HCT116 (cell line): Measurements from ENCODE around the gene OSBP2. TPM values are rescaled to one million over a fixed set of nuclear protein-coding genes. Genes with fewer than 3 reads are reported as not detected.

Source experiments
- ATAC-seq: fragments of 200-7000 bp; cut with Tn5 transposase; 2 replicates; pipeline ENCODE4 v1.9.1; 2020; ENCODE audit warnings: mild to moderate bottlenecking, moderate library complexity
- BruUV-seq: library from RNA; stranded (reverse); fragments of 400-500 nt; replicated peaks from 2 replicates; lab custom pipeline; 2021; lab: Mats Ljungman, UMichigan
- CTCF ChIA-PET: fragments of 300-600 bp; sonication (Branson Sonifier 250); formaldehyde crosslinking; loops from one replicate; lab custom pipeline; 2021; ENCODE audit warnings: antibody characterized with exemption; lab: Charles Lee
- POLR2A ChIA-PET: fragments of 300-600, 350-600 bp; sonication (Branson Sonifier 250); formaldehyde crosslinking; loops from one replicate; lab custom pipeline; 2021; ENCODE audit warnings: antibody characterized with exemption; lab: Charles Lee
- RAD21 ChIA-PET, 2 experiments: fragments of 300-600 bp; sonication (Branson Sonifier 250); formaldehyde crosslinking; loops; one replicate each; lab custom pipeline; 2023; ENCODE audit warnings: low total read pairs in 2 of 2; ENCODE audit not compliant: uncharacterized antibody in 2 of 2, unreplicated experiment in 2 of 2, low non-redundant PET in 1 of 2; lab: Charles Lee
- DNase-seq: peaks from one replicate; pipeline ENCODE4 v3.0.0-alpha.2; 2010; ENCODE audit warnings: low read depth, low spot score
- H2AFZ ChIP-seq: fragments of 200-600 bp; shearing (Covaris generic), sonication (generic); 2 replicates; pipeline ENCODE4 v1.6.1; 2017; ENCODE audit warnings: low read depth, mixed run types, mixed read lengths, antibody characterized with exemption, low read length; ENCODE audit not compliant: poor library complexity, severe bottlenecking
- H3K27ac ChIP-seq: 2 replicates; pipeline ENCODE4 v1.5.1; 2012; ENCODE audit warnings: low read depth, low read length
- H3K27me3 ChIP-seq: fragments of 200-600 bp; sonication (generic); 2 replicates; pipeline ENCODE4 v1.6.1; 2016; ENCODE audit warnings: mixed run types, low read length, mixed read lengths; ENCODE audit not compliant: insufficient read depth
- H3K36me3 ChIP-seq, 2 experiments: fragments of 200-500 bp in 1 of 2; fragments of 200-600 bp in 1 of 2; sonication (Bioruptor generic) in 1 of 2; sonication (generic) in 1 of 2; 2 replicates each; pipeline versions ENCODE4 v1.5.1 to v1.6.1; 2014 to 2016; ENCODE audit warnings: low read length in 2 of 2, inconsistent platforms in 1 of 2, mixed read lengths in 1 of 2, mixed run types in 1 of 2; ENCODE audit not compliant: insufficient read depth in 2 of 2, control insufficient read depth in 1 of 2
- H3K4me1 ChIP-seq, 2 experiments: fragments of 200-600 bp in 1 of 2; sonication (generic) in 1 of 2; 2 replicates each; pipeline versions ENCODE4 v1.5.1 to v1.6.1; 2012 to 2017; ENCODE audit warnings: low read length in 2 of 2, inconsistent platforms in 1 of 2, mild to moderate bottlenecking in 1 of 2, mixed read lengths in 1 of 2, mixed run types in 1 of 2, moderate library complexity in 1 of 2; ENCODE audit not compliant: insufficient read depth in 2 of 2, control insufficient read depth in 1 of 2
- H3K4me2 ChIP-seq: fragments of 200-600 bp; sonication (generic); 2 replicates; pipeline ENCODE4 v1.6.1; 2017; ENCODE audit warnings: mixed run types, low read length, mixed read lengths
- H3K4me3 ChIP-seq, 2 experiments: fragments of 200-600 bp in 1 of 2; sonication (generic) in 1 of 2; replicated peaks in 1 of 2; 2 replicates each; pipeline ENCODE4 v1.5.1; 2011 to 2016; ENCODE audit warnings: low read length in 2 of 2, control low read depth in 1 of 2, low read depth in 1 of 2, mild to moderate bottlenecking in 1 of 2, mixed read lengths in 1 of 2, mixed run types in 1 of 2
- H3K79me2 ChIP-seq: fragments of 200-600 bp; sonication (generic); 2 replicates; pipeline ENCODE4 v1.6.1; 2017; ENCODE audit warnings: mild to moderate bottlenecking, mixed run types, low read length, moderate library complexity, mixed read lengths; ENCODE audit not compliant: insufficient read depth
- H3K9ac ChIP-seq: fragments of 200-600 bp; sonication (generic); 2 replicates; pipeline ENCODE4 v1.6.1; 2016; ENCODE audit warnings: low read length, mixed read lengths
- H3K9me2 ChIP-seq: fragments of 200-600 bp; sonication (generic), shearing (Covaris generic); 2 replicates; pipeline ENCODE4 v1.6.1; 2017; ENCODE audit warnings: mixed run types, mild to moderate bottlenecking, moderate library complexity; ENCODE audit not compliant: insufficient read depth
- H3K9me3 ChIP-seq, 2 experiments: fragments of 200-500 bp in 1 of 2; fragments of 200-600 bp in 1 of 2; sonication (Bioruptor generic) in 1 of 2; sonication (generic) in 1 of 2; 2 replicates each; pipeline ENCODE4 v1.6.1; 2014 to 2017; ENCODE audit warnings: low read length in 2 of 2, mixed read lengths in 2 of 2, inconsistent platforms in 1 of 2, low read depth in 1 of 2, mild to moderate bottlenecking in 1 of 2, mixed run types in 1 of 2, moderate library complexity in 1 of 2; ENCODE audit not compliant: control insufficient read depth in 1 of 2, insufficient read depth in 1 of 2
- H4K20me1 ChIP-seq: fragments of 200-600 bp; sonication (generic), shearing (Covaris generic); 2 replicates; pipeline ENCODE4 v1.6.1; 2017; ENCODE audit warnings: mixed run types, mild to moderate bottlenecking, moderate library complexity; ENCODE audit not compliant: insufficient read depth
- ATF3 ChIP-seq: IDR thresholded peaks from 2 replicates; pipeline ENCODE4 v1.6.1; 2012
- CBX3 ChIP-seq: IDR thresholded peaks from 2 replicates; pipeline ENCODE4 v1.6.1; 2012; ENCODE audit warnings: low read depth
- CEBPB ChIP-seq: IDR thresholded peaks from 2 replicates; pipeline ENCODE4 v1.6.1; 2012; ENCODE audit warnings: low read depth
- EGR1 ChIP-seq: IDR thresholded peaks from 2 replicates; pipeline ENCODE4 v1.6.1; 2012; ENCODE audit warnings: low read depth
- ELF1 ChIP-seq: IDR thresholded peaks from 2 replicates; pipeline ENCODE4 v1.6.1; 2012; ENCODE audit warnings: low read depth, borderline replicate concordance
- EZH2 ChIP-seq: fragments of 200-600 bp; sonication (generic); IDR thresholded peaks from 2 replicates; pipeline ENCODE4 v1.6.1; 2017; ENCODE audit warnings: antibody characterized with exemption, mixed run types
- EZH2phosphoT487 ChIP-seq: fragments of 200-600 bp; IDR thresholded peaks from 2 replicates; pipeline ENCODE4 v1.6.1; 2018; ENCODE audit warnings: antibody characterized with exemption, borderline replicate concordance
- FOSL1 ChIP-seq: IDR thresholded peaks from 2 replicates; pipeline ENCODE4 v1.6.1; 2012; ENCODE audit warnings: low read depth
- JUND ChIP-seq: IDR thresholded peaks from 2 replicates; pipeline ENCODE4 v1.6.1; 2012
- MAX ChIP-seq: IDR thresholded peaks from 2 replicates; pipeline ENCODE4 v1.6.1; 2012
- POLR2A ChIP-seq: IDR thresholded peaks from 2 replicates; pipeline ENCODE4 v1.7.0; 2011; ENCODE audit warnings: borderline replicate concordance; ENCODE audit not compliant: insufficient read depth, insufficient read length; ENCODE audit errors: extremely low read depth
- RAD21 ChIP-seq: IDR thresholded peaks from 2 replicates; pipeline ENCODE4 v1.6.1; 2012; ENCODE audit warnings: low read depth, mild to moderate bottlenecking
- REST ChIP-seq: IDR thresholded peaks from 2 replicates; pipeline ENCODE4 v1.6.1; 2012; ENCODE audit warnings: low read depth
- SIN3A ChIP-seq: IDR thresholded peaks from 2 replicates; pipeline ENCODE4 v1.6.1; 2012; ENCODE audit warnings: low read depth
- SP1 ChIP-seq: IDR thresholded peaks from 2 replicates; pipeline ENCODE4 v1.6.1; 2012; ENCODE audit warnings: low read depth
- SRF ChIP-seq: IDR thresholded peaks from 2 replicates; pipeline ENCODE4 v1.6.1; 2012; ENCODE audit warnings: low read depth
- TCF7L2 ChIP-seq: IDR thresholded peaks from 2 replicates; pipeline ENCODE4 v1.7.0; 2011; ENCODE audit warnings: borderline replicate concordance, inconsistent platforms; ENCODE audit not compliant: insufficient read depth, insufficient read length; ENCODE audit errors: extremely low read depth
- YY1 ChIP-seq: IDR thresholded peaks from 2 replicates; pipeline ENCODE4 v1.6.1; 2011; ENCODE audit warnings: low read length, low read depth, moderate library complexity, mild to moderate bottlenecking; ENCODE audit not compliant: insufficient replicate concordance; ENCODE audit errors: extremely low read depth
- ZBTB33 ChIP-seq: IDR thresholded peaks from 2 replicates; pipeline ENCODE4 v1.6.1; 2011; ENCODE audit warnings: mild to moderate bottlenecking, low read length, moderate library complexity; ENCODE audit not compliant: insufficient replicate concordance; ENCODE audit errors: extremely low read depth
- ZFX ChIP-seq: fragments of 450-650 bp; IDR thresholded peaks from 2 replicates; pipeline ENCODE4 v1.6.1; 2017
- intact Hi-C: fragments of 100-400 bp; cut with micrococcal nuclease; formaldehyde crosslinking; loops from 2 replicates; pipeline ENCODE4 v1.10.0; 2022
- total RNA-seq: library from RNA; stranded (reverse); gene quantifications from one replicate; pipeline ENCODE4 v1.2.1, GENCODE V29; 2021; ENCODE audit not compliant: unreplicated experiment

Gene OSBP2
- total RNA-seq, 1 experiment from 2014 or later, result 12.9 TPM

- intact Hi-C loops, result no loop called here
- no peaks in the 10 kb centered on the region for H4K20me1 ChIP-seq
- ChIA-PET RAD21 (no interaction called here), POLR2A (no interaction called here), CTCF (no interaction called here)
- H3K36me3 ChIP-seq, result no peaks in the 10 kb centered on the region
- no peaks in the 10 kb centered on the region for H3K9me3 ChIP-seq
- DNase-seq (no peak), ATAC-seq (no peak)
- no peak overlapping the region for H3K9ac ChIP-seq
- no peak overlapping the region for H3K4me3 ChIP-seq
- H3K4me2 ChIP-seq, result no peak overlapping the region
- H2AFZ ChIP-seq, result no peak overlapping the region
- H3K9me2 ChIP-seq, result no peaks in the 10 kb centered on the region; the same call in 1 of the 2 replicates
- H3K79me2 ChIP-seq, result no peaks in the 10 kb centered on the region
- no peak overlapping the region for H3K27ac ChIP-seq
- TF ChIP-seq EZH2 (no peak), POLR2A (no peak), CEBPB (no peak), EGR1 (no peak), CBX3 (no peak), EZH2phosphoT487 (no peak), SRF (no peak), TCF7L2 (no peak), ZBTB33 (no peak), ATF3 (no peak), YY1 (no peak), SIN3A (no peak), RAD21 (no peak), JUND (no peak), ZFX (no peak), FOSL1 (no peak), SP1 (no peak), MAX (no peak), ELF1 (no peak), REST (no peak)
- no peaks in the 10 kb centered on the region for H3K27me3 ChIP-seq
- BruUV-seq, result no TSS peak
- peaks cover 0 to 9% of the 10 kb centered on the region in 2 experiments; a peak in 1 of 4 replicates for H3K4me1 ChIP-seq
These were observed 211.7 kb downstream of the OSBP2 start for GRCh38 chr22:30906411-30906810.
